GM12875 (cell line): ENCODE data around the gene OGFR.

Experiments used
- H3K4me3 ChIP-seq: one replicate; pipeline ENCODE4 v1.5.1; 2011; ENCODE audit warnings: low read depth, low read length, control low read depth
- TF ChIP-seq, protein P1 (sequence below): IDR thresholded peaks from 2 replicates; pipeline ENCODE4 v1.5.1; 2011; ENCODE audit warnings: low read depth, mild to moderate bottlenecking, control low read depth, inconsistent platforms, low read length, moderate library complexity, borderline replicate concordance; ENCODE audit not compliant: insufficient read depth

The OGFR gene

DNA sequence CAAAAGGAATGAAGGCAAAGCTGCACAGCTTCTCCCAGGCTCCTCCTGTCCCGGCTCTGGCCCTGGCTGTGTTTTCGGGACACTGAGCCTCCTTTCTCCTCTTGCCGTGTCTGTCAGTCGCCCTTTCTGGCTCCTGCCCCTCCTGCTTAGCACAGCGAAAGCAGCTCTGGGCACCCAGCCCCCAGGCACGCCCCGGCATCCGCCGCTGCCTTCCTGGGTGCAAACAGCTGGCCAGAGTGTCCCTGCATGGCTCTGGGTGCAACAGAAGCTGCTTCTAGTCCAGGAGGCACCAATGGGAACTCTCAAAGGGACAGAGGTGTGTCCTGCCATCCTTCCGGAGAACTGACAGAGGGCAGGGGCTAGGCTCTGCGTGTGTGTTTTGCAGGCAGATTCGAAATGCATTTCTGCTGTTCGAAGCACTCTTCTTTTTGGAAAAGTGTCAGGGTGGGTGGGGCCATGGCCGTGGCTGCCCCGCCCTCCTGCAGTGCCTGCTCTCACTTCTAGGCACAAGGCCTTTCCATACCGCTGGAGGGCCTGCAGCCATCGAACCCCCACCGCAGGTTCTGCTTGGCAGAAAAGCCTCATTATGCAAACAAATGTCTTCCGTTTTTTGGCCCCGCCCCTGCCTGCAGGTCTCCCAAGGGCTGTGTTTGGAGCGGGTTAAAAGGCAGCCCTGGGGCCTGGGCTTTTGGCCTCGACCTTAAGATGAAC, 27.7 kb downstream of the OGFR start:
- H3K4me3 ChIP-seq = no peak overlapping the region
- TF ChIP-seq, protein P1, sequence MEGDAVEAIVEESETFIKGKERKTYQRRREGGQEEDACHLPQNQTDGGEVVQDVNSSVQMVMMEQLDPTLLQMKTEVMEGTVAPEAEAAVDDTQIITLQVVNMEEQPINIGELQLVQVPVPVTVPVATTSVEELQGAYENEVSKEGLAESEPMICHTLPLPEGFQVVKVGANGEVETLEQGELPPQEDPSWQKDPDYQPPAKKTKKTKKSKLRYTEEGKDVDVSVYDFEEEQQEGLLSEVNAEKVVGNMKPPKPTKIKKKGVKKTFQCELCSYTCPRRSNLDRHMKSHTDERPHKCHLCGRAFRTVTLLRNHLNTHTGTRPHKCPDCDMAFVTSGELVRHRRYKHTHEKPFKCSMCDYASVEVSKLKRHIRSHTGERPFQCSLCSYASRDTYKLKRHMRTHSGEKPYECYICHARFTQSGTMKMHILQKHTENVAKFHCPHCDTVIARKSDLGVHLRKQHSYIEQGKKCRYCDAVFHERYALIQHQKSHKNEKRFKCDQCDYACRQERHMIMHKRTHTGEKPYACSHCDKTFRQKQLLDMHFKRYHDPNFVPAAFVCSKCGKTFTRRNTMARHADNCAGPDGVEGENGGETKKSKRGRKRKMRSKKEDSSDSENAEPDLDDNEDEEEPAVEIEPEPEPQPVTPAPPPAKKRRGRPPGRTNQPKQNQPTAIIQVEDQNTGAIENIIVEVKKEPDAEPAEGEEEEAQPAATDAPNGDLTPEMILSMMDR = no peak

DNA sequence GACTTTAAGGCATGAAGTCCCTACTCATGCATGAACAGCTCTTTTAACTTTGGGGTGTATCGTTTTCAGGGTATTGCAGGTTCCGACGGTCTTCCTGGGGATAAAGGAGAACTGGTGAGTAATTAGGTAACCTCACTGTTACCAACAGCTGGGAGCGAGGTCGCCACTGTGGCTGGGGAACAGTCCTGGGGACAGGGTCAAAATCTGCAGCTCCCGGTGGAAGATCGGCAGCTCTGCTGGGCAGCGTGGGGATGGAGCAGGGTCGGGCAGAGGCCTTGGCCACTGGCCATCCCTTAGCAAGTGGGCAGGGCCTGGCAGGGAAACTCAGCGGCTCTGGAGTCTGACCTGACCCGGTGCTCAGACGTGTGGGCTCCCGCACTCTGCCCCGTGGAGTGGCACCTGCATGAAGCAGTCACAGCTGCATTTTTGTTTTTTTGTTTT, 28.3 kb downstream of the OGFR start:
- H3K4me3 ChIP-seq = no peak overlapping the region
- TF ChIP-seq, protein P1 = no peak

- H3K4me3 ChIP-seq = no peak overlapping the region
- TF ChIP-seq, protein P1 = no peak
Observed at GRCh38 chr20:62834967-62835730, 30.5 kb downstream of the OGFR start.

DNA sequence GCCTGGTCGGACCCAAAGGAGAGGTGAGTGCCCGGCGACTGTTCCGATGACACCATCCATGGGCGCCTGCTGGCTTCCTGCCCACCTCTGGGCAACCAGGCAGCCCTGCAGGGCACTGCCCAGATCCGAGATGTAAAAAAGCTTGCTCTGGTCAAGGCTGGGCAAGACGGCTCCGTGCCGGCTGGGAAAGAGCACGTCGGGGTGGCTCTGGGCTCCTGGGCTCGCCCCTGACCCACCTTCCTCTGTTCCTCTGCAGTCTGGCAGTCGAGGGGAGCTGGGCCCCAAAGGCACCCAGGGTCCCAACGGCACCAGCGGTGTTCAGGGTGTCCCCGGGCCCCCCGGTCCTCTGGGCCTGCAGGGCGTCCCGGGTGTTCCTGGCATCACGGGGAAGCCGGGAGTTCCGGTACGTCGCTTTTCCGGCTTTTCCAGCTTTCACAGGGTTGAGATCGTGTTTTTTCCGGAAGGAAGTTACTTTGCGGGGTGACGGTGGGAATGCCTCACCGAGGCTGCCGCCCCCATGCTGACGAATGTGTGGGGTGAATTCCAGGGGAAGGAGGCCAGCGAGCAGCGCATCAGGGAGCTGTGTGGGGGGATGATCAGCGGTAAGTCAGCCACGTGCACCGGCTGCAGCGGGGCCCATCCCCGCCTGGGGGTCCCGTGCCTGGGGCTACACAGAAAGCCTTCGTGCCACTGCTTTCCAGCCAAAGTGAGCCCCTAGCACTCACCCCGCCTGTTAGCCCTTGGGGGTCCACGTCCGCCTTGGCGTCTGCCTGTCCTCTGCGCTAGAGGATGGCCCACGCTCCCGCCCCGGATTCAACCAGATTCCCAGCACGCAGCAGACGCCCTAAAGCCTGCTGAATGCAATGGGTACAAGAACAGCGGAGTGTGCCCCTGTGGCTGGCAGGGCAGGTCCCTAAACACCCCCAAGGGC, 31.6 kb downstream of the OGFR start:
- H3K4me3 ChIP-seq = no peak overlapping the region
- TF ChIP-seq, protein P1 = no peak

DNA sequence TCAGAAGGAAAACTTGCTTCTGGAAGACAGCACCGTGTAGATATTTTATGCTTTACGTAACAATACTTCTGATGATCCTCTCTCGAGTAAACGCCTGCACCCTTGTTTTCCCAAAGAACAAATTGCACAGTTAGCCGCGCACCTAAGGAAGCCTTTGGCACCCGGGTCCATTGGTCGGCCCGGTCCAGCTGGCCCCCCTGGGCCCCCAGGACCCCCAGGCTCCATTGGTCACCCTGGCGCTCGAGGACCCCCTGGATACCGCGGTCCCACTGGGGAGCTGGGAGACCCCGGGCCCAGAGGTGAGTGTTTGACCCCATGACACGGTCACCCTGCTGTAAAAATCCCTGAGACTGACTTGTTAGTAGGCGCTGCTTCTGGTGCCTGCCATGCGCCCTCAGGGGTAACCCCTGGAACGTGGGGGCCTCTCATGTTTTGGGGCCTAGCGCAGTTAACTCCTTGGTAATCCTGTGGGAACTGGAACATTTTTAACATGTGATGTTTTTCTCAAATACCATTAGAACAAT, 32.4 kb downstream of the OGFR start:
- TF ChIP-seq, protein P1 = no peak
- no peak overlapping the region for H3K4me3 ChIP-seq

- H3K4me3 ChIP-seq = no peak overlapping the region
- TF ChIP-seq, protein P1 = no peak
Observed at GRCh38 chr20:62837790-62838127, 33.1 kb downstream of the OGFR start.
